ENCODE data around the gene NAIF1. TPM values are rescaled to one million over a fixed set of nuclear protein-coding genes. Genes with fewer than 3 reads are reported as not detected.
"Not testable (repeated sequence)": the region's sequence is repeated elsewhere in the genome, so short reads cannot be mapped to it uniquely, and the experiment has no call there.

Gene NAIF1
- total RNA-seq, 1 donor from 2014 or later: 14.2 TPM

DNA sequence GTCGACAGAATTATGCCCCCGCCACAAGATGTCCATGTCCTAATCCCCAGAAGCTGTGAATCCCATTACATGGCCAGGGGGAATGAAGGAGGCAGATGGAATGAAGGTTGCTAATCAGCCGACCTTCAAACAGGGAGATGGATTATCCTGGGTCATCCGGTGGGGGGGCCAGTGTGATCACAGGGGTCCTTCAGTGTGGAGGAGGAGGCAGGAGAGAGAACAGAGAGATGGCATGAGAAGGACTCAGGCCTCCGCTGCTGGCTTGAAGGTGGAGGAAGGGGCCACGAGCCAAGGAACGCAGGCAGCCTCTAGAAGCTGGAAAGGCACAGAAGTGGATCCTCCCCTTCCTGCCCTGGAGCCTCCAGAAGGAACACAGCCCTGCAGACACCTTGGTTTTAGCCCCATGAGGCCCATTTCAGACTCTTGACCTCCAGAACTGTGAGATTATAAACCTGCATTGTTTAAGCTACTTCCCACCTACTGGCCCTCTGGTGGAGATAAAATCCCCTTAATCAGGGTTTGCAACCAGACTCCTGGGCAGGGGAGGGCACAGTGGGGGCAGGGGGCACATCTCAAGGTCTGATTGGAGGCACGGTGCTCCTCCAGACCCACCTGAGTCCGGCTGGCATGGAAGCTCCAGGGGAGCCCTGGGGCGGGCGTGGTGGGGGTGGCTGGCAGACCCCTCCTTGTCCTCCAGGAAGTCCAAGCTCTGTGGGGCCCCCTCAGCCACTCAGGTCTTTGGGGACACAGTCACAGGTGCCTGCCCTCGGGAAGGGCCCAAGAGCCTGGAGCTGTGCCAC is 46.6 kb upstream of the NAIF1 start:
- DNase-seq (ENCODE audit: low read depth): no peak
- Histone ChIP-seq H3K27me3 (ENCODE audit: control insufficient read depth, insufficient read depth, low read length) (no peaks in the 10 kb centered on the region), H3K36me3 (ENCODE audit: control insufficient read depth, insufficient read depth, low read length) (no peaks in the 10 kb centered on the region), H3K4me3 (ENCODE audit: low read depth, low read length) (no peak overlapping the region)
- TF ChIP-seq, protein P1, sequence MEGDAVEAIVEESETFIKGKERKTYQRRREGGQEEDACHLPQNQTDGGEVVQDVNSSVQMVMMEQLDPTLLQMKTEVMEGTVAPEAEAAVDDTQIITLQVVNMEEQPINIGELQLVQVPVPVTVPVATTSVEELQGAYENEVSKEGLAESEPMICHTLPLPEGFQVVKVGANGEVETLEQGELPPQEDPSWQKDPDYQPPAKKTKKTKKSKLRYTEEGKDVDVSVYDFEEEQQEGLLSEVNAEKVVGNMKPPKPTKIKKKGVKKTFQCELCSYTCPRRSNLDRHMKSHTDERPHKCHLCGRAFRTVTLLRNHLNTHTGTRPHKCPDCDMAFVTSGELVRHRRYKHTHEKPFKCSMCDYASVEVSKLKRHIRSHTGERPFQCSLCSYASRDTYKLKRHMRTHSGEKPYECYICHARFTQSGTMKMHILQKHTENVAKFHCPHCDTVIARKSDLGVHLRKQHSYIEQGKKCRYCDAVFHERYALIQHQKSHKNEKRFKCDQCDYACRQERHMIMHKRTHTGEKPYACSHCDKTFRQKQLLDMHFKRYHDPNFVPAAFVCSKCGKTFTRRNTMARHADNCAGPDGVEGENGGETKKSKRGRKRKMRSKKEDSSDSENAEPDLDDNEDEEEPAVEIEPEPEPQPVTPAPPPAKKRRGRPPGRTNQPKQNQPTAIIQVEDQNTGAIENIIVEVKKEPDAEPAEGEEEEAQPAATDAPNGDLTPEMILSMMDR (IDR thresholded peaks at IDR 0.05; ENCODE audit: insufficient read depth, low read length, poor library complexity, severe bottlenecking): no peak

DNA sequence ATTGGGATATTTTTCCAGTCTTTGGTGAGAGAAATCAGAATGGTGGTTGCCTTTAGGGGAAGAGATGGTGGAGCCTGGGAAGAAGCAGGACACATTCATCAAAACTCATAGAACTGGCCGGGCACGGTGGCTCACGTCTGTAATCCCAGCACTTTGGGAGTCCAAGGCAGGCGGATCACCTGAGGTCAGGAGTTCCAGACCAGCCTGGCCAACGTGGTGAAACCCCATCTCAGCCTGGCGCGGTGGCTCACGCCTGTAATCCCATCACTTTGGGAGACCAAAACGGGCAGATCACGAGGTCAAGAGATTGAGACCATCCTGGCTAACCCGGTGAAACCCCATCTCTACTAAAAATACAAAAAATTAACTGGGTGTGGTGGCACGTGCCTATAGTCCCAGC is 44.6 kb upstream of the NAIF1 start:
- not testable (repeated sequence) for H3K4me3 ChIP-seq (ENCODE audit: low read depth, low read length); H3K27me3 ChIP-seq (ENCODE audit: control insufficient read depth, insufficient read depth, low read length); DNase-seq (ENCODE audit: low read depth); H3K36me3 ChIP-seq (ENCODE audit: control insufficient read depth, insufficient read depth, low read length)

DNA sequence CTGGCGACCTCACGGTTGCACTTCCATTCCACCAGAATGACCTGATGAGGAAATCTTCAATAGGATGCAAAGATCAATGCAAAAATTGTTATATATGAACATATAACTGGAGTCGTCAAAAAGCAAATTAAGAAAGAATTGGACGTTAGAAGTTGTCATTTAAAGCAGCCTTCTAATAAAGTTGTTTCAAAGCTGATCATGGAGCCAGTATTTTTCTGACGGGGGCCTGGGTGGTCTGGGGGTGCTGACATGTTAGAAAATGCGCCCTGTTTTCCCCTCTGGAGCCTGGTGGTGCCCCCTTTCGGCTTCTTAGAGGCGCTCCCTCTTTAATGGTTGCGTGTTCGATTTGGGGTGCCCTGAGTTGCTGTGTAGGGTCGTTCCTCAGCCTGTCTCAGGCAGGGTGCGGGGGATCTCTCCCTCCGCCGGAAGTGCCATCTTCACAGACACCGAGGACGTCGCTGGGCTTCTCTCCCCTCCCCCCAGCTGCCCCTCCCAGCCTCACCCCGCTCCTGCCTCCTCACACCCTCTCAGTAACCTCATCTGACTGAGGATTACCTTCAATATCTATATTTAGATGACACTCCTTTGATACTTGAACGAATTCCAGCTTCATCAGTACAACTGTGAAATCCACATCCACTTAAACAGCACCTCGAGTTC is 42.1 kb upstream of the NAIF1 start:
- TF ChIP-seq, protein P1 (IDR thresholded peaks at IDR 0.05; ENCODE audit: insufficient read depth, low read length, poor library complexity, severe bottlenecking): no peak
- DNase-seq (ENCODE audit: low read depth): no peak
- Histone ChIP-seq H3K4me3 (ENCODE audit: low read depth, low read length) (no peak overlapping the region), H3K27me3 (ENCODE audit: control insufficient read depth, insufficient read depth, low read length) (no peaks in the 10 kb centered on the region), H3K36me3 (ENCODE audit: control insufficient read depth, insufficient read depth, low read length) (peaks cover 5% of the 10 kb centered on the region)

DNA sequence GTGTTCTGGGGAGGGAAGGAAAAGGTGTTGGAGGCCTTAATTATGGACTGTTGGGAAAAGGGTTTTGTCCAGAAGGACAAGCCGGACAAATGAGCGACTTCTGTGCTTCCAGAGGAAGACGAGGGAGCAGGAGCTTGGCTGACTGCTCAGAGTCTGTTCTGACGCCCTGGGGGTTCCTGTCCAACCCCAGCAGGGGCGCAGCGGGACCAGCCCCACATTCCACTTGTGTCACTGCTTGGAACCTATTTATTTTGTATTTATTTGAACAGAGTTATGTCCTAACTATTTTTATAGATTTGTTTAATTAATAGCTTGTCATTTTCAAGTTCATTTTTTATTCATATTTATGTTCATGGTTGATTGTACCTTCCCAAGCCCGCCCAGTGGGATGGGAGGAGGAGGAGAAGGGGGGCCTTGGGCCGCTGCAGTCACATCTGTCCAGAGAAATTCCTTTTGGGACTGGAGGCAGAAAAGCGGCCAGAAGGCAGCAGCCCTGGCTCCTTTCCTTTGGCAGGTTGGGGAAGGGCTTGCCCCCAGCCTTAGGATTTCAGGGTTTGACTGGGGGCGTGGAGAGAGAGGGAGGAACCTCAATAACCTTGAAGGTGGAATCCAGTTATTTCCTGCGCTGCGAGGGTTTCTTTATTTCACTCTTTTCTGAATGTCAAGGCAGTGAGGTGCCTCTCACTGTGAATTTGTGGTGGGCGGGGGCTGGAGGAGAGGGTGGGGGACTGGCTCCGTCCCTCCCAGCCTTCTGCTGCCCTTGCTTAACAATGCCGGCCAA is 41.3 kb upstream of the NAIF1 start:
- no peak overlapping the region for H3K4me3 ChIP-seq (ENCODE audit: low read depth, low read length)
- no peaks in the 10 kb centered on the region for H3K27me3 ChIP-seq (ENCODE audit: control insufficient read depth, insufficient read depth, low read length)
- no peak for DNase-seq (ENCODE audit: low read depth)
- H3K36me3 ChIP-seq (ENCODE audit: control insufficient read depth, insufficient read depth, low read length): peaks cover 5% of the 10 kb centered on the region
- TF ChIP-seq, protein P1 (IDR thresholded peaks at IDR 0.05; ENCODE audit: insufficient read depth, low read length, poor library complexity, severe bottlenecking): no peak

DNA sequence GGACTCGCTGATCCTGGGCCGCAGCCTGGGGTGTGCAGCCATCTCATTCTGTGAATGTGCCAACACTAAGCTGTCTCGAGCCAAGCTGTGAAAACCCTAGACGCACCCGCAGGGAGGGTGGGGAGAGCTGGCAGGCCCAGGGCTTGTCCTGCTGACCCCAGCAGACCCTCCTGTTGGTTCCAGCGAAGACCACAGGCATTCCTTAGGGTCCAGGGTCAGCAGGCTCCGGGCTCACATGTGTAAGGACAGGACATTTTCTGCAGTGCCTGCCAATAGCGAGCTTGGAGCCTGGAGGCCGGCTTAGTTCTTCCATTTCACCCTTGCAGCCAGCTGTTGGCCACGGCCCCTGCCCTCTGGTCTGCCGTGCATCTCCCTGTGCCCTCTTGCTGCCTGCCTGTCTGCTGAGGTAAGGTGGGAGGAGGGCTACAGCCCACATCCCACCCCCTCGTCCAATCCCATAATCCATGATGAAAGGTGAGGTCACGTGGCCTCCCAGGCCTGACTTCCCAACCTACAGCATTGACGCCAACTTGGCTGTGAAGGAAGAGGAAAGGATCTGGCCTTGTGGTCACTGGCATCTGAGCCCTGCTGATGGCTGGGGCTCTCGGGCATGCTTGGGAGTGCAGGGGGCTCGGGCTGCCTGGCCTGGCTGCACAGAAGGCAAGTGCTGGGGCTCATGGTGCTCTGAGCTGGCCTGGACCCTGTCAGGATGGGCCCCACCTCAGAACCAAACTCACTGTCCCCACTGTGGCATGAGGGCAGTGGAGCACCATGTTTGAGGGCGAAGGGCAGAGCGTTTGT is 40.5 kb upstream of the NAIF1 start:
- H3K27me3 ChIP-seq (ENCODE audit: control insufficient read depth, insufficient read depth, low read length): no peaks in the 10 kb centered on the region
- TF ChIP-seq, protein P1 (IDR thresholded peaks at IDR 0.05; ENCODE audit: insufficient read depth, low read length, poor library complexity, severe bottlenecking): no peak
- DNase-seq (ENCODE audit: low read depth): no peak
- no peak overlapping the region for H3K4me3 ChIP-seq (ENCODE audit: low read depth, low read length)
- H3K36me3 ChIP-seq (ENCODE audit: control insufficient read depth, insufficient read depth, low read length): peaks cover 9% of the 10 kb centered on the region
